ENCODE measurements around the gene TNFSF18.

The TNFSF18 gene

GRCh38 chr1:173038875-173039554 lies 11.7 kb downstream of the TNFSF18 start:
- DNase-seq = no peak

GRCh38 chr1:173024543-173024942 lies 26.2 kb downstream of the TNFSF18 start:
- DNase-seq = no peak

DNA sequence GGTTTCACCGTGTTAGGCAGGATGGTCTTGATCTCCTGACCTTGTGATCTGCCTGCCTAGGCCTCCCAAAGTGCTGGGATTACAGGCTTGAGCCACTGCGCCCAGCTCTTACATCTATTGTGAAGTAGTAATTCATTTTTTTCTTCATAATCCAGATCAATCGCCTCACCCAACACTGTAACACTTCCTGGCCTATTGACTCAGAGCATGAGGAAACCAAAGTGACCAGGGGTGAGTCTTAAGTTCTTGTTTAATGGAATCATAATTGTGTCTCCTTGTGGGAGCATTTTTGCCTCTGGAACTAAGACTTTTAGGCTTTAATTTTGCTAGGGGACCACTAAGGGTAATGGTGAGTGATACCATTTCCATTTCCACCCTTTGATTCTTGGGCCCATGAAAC lies 27.4 kb downstream of the TNFSF18 start:
- DNase-seq = no peak

GRCh38 chr1:173020138-173020750 lies 30.5 kb downstream of the TNFSF18 start:
- no peak for DNase-seq

DNA sequence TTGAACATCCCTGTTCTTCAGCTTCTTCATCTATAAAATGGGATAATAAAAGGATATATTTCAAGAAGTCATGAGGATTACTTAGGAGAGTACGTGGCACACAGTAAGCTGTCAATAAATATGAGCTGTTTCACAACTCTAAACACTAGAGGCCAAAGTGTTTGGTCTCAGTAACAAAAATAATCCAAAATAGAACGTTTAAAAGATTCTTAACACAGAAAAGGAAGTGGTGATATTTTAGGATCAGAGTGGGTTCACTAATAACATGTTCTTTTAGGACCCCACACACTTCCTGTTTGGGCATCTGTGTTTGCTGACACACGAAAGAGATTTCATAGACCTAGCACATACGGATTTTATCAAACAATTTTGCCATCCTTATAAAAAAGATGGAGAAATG lies 32.9 kb downstream of the TNFSF18 start:
- no peak for DNase-seq

GRCh38 chr1:173016419-173016818 lies 34.3 kb downstream of the TNFSF18 start:
- no peak for DNase-seq

DNA sequence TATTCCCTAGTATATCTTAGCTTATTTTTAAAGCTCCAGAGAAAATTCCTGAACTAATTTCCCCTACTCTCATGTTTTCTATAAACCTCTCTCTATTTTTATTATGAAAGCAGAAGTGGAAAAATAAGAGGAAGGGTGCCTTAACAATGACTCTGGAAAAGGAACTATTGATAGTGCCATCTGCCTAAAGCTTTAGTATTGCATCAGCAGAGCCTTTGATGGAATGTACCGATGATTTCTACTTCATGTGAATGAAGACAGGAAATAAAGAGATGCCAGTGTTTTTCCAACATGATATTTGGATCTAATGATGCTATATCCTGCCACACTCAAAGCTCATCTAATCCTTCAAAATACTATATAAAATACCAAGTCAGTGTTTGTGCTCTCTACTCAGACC lies 35.1 kb downstream of the TNFSF18 start:
- no peak for DNase-seq

DNA sequence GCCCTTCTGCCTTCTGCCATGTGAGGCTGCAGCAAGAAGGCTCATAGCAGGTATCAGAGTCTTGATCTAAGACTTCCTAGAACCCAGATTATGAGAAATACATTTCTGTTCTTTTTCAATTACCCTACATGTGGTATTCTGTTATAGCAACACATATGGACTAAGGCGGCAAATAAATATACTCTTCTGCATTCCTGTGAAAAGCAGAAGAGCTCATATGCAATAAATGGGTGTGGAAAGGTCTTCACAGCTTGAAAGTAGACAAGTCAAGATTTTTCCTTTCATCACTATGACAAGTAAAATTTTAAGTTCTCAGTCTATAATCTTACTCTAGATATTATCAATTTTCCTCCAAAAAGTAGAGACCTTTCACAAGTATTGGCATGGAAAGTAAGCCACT lies 36.6 kb downstream of the TNFSF18 start:
- no peak for DNase-seq

DNA sequence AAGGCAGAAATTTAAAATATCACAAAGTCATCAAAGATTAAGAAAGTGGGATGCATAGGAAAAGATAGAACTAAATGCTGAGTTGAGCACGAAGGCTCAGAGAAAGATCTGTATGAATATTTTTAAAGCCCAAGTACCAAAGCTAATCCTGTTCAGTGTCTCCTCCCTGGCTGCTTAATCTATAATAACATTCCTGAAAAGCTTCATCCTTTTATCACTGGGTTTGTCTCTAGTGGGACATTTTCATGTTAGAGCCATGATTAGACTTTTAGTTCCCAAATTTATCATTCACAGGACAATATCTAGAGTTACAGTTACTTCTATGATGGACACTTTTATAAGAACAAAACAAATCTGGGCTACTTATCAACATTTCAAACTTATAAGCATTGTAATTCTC lies 38.6 kb downstream of the TNFSF18 start:
- DNase-seq = no peak

- DNase-seq = no peak
Observed at GRCh38 chr1:173009597-173009996, 41.1 kb downstream of the TNFSF18 start.

- DNase-seq = no peak
Observed at GRCh38 chr1:173005196-173005864, 45.4 kb downstream of the TNFSF18 start.

DNA sequence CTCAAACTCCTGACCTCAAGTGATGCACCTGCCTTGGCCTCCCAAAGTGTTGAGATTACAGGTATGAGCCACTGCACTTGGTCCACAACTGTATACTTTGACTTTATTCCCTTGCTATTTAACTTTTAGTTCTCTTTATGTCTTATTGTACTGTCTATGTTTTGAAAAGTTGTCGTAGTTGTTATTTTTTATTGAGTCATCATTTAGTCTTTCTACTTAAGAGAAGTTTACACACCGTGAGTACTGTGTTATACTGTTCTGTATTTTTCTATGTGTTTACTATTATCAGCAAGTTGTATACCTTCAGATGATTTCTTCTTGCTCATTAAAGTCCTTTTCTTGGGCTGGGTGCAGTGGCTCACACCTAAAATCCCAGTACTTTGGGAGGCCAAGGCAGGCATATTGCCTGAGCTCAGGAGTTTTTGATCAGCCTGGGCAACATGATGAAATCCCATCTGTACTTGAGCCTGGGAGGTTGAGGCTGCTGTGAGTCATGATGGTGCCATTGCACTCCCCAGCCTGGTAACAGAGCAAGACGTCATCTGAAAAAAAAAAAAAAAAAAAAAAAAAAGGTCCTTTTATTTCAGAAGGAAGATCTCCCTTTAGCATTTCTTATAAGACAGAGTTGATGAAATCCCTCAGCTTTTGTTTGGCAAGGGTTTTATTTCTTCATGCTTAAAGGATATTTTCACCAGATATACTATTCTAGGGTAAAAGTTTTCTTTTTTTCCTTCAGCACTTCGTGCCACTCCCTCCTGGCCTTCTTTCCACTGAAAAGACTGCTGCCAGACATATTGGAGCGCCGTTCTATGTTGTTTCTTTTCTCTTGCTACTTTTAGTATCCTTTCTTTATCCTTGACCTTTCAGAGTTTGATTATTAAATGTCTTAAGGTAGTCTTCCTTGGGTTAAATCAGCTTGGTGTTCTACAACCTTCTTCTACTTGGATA lies 47.6 kb downstream of the TNFSF18 start:
- no peak for DNase-seq

DNA sequence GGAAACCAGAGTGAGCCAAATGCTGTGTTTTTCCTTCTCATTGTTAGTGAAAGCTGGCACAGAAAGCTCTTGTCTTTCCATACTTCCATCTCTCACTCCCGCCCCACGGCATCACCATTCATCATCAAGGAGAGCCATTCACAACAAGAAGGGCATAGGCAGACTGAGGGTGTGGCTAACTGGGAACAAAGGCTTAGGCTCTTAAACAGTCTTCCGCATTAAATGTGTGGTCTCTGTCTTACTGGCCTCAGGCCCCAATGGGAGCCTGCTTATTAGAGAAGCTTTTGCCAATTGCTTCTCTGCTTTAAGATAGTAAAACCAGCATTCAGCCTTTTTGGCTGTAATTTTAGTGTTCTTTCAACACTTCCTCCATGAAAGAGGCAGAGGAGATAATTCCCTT lies 51.4 kb downstream of the TNFSF18 start:
- no peak for DNase-seq

- no peak for DNase-seq
Observed at GRCh38 chr1:172997941-172998361, 52.8 kb downstream of the TNFSF18 start.

- no peak for DNase-seq
Observed at GRCh38 chr1:172993640-172994039, 57.1 kb downstream of the TNFSF18 start.

GRCh38 chr1:172991674-172992400 lies 58.9 kb downstream of the TNFSF18 start:
- DNase-seq = no peak

DNA sequence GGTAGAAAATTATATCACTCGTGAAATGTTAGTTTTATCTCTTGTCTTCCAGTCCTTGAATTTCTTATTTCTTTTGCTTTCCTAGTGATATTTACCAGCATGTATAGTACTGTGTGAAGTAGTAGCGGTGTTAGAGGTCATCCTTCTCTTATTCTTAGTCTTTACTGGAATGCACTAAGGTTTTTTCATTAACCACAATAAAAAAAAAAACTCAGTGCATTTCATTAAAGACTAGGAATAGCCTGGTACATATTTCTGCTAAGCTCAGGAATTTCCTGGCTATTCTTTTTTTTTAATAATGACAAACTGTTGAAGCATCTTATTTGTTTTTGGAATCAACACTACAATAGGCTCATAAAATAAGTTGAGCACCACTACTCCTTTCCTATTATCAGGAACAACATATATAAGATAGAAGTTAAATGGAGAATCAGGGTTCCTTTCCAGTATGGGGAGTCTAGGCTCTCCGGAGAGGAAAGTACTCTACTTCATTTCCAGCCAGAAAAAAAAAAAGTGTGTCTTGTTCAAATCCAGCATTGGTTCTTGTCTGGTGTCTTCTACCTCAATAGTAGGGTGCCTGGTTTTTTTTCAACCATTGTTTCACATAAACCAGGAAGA lies 60.0 kb downstream of the TNFSF18 start:
- no peak for DNase-seq

All from islet precursor cell (in vitro differentiated cells).